Fibroblast of lung (primary cell): ENCODE measurements around the gene NEK11. TPM values are rescaled to one million over a fixed set of nuclear protein-coding genes. Genes with fewer than 3 reads are reported as not detected.

Source experiments
- DNase-seq, 2 donors: peaks; one replicate each; pipeline versions ENCODE4 v3.0.0 to v3.0.0-alpha.2; 2010; ENCODE audit warnings: low read depth in 2 of 2
- H2AFZ ChIP-seq: 2 replicates; pipeline ENCODE4 v1.5.1; 2012; ENCODE audit warnings: low read length, control low read depth, inconsistent platforms
- H3K27ac ChIP-seq: 2 replicates; pipeline ENCODE4 v1.5.1; 2011; ENCODE audit warnings: low read length, control low read depth; ENCODE audit not compliant: insufficient read depth
- H3K27me3 ChIP-seq: 2 replicates; pipeline ENCODE4 v1.5.1; 2011; ENCODE audit warnings: mild to moderate bottlenecking, low read length; ENCODE audit not compliant: control insufficient read depth, insufficient read depth
- H3K36me3 ChIP-seq: 2 replicates; pipeline ENCODE4 v1.5.1; 2011; ENCODE audit warnings: low read length; ENCODE audit not compliant: control insufficient read depth, insufficient read depth
- H3K4me1 ChIP-seq: 2 replicates; pipeline ENCODE4 v1.5.1; 2011; ENCODE audit warnings: low read length; ENCODE audit not compliant: control insufficient read depth, insufficient read depth; ENCODE audit errors: extremely low read depth
- H3K4me2 ChIP-seq: 2 replicates; pipeline ENCODE4 v1.5.1; 2011; ENCODE audit warnings: low read length, control low read depth; ENCODE audit not compliant: insufficient read depth; ENCODE audit errors: extremely low read depth
- H3K4me3 ChIP-seq, 4 experiments: fragments of 200-600 bp in 1 of 4; sonication (generic) in 1 of 4; replicated peaks in 1 of 4; 2 replicates each; pipeline ENCODE4 v1.5.1; 2011 to 2016; ENCODE audit warnings: low read length in 4 of 4, low read depth in 3 of 4, mild to moderate bottlenecking in 3 of 4, control low read depth in 2 of 4, inconsistent platforms in 1 of 4, mixed read lengths in 1 of 4; ENCODE audit not compliant: insufficient read depth in 1 of 4; ENCODE audit errors: control extremely low read depth in 1 of 4
- H3K79me2 ChIP-seq: 2 replicates; pipeline ENCODE4 v1.5.1; 2012; ENCODE audit warnings: mild to moderate bottlenecking, low read length, inconsistent platforms; ENCODE audit not compliant: control insufficient read depth, insufficient read depth
- H3K9ac ChIP-seq: 2 replicates; pipeline ENCODE4 v1.5.1; 2011; ENCODE audit warnings: mild to moderate bottlenecking, low read length, control low read depth; ENCODE audit not compliant: insufficient read depth
- H3K9me3 ChIP-seq: 2 replicates; pipeline ENCODE4 v1.5.1; 2012; ENCODE audit warnings: low read depth, low read length; ENCODE audit not compliant: control insufficient read depth, insufficient read depth
- H4K20me1 ChIP-seq: 2 replicates; pipeline ENCODE4 v1.5.1; 2011; ENCODE audit warnings: low read length; ENCODE audit not compliant: control insufficient read depth, insufficient read depth; ENCODE audit errors: extremely low read depth
- EZH2 ChIP-seq: IDR thresholded peaks from 2 replicates; pipeline ENCODE4 v1.5.1; 2012; ENCODE audit warnings: low read length, control low read depth, mild to moderate bottlenecking; ENCODE audit errors: missing control alignments
- polyA plus RNA-seq, 2 donors: library from polyadenylated mRNA; depleted of rRNA in 1 of 2; stranded (reverse) in 1 of 2; unstranded in 1 of 2; fragments of >200 nt; gene quantifications; 2 replicates each; pipeline ENCODE4 v1.2.1, GENCODE V29; 2011 to 2012; ENCODE audit warnings: missing spikeins in 1 of 2
- total RNA-seq: library from RNA; depleted of rRNA; stranded (reverse); fragments of >200 nt; gene quantifications from 2 replicates; pipeline ENCODE4 v1.2.1, GENCODE V29; 2014
- TF ChIP-seq, protein P1 (sequence below), 2 donors: IDR thresholded peaks in 1 of 2; conservative IDR thresholded peaks in 1 of 2; 1 replicate in 1 of 2; 2 replicates in 1 of 2; pipeline ENCODE4 v1.5.1; 2011 to 2012; ENCODE audit warnings: low read length in 2 of 2, control low read depth in 1 of 2, inconsistent platforms in 1 of 2, low read depth in 1 of 2, mild to moderate bottlenecking in 1 of 2

The NEK11 gene
- total and polyA plus RNA-seq, 2 donors (not counting 1 experiment from before 2014, with no cell fraction given), result 4.3 to 13.0 TPM

DNA sequence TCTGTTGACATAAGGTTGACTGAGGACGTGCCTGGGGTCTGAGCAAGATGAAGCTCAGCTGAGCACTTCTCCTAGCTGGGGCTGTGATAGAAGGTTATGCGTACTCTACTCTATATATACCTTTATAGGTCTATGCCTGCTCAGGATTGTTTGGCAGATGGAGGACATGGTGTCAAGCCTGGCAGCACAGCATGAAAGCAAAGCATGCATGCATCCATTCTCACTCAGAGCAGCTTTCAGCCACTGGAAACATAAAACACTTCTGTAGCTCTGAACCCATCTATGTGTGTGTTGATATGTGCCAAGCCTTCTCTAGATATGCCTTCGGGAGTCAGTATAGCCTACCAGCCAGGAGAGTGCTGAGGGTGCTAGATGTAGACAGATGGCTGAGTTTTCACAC, 212.6 kb downstream of the NEK11 start:
- Histone ChIP-seq H3K79me2 (no peaks in the 10 kb centered on the region), H3K9me3 (no peaks in the 10 kb centered on the region), H3K36me3 (no peaks in the 10 kb centered on the region), H3K27ac (no peak overlapping the region), H3K4me2 (no peak overlapping the region), H4K20me1 (no peaks in the 10 kb centered on the region), H3K27me3 (no peaks in the 10 kb centered on the region), H2AFZ (no peak overlapping the region), H3K4me1 (no peaks in the 10 kb centered on the region), H3K4me3 (no peak overlapping the region), H3K9ac (no peak overlapping the region)
- TF ChIP-seq, protein P1, sequence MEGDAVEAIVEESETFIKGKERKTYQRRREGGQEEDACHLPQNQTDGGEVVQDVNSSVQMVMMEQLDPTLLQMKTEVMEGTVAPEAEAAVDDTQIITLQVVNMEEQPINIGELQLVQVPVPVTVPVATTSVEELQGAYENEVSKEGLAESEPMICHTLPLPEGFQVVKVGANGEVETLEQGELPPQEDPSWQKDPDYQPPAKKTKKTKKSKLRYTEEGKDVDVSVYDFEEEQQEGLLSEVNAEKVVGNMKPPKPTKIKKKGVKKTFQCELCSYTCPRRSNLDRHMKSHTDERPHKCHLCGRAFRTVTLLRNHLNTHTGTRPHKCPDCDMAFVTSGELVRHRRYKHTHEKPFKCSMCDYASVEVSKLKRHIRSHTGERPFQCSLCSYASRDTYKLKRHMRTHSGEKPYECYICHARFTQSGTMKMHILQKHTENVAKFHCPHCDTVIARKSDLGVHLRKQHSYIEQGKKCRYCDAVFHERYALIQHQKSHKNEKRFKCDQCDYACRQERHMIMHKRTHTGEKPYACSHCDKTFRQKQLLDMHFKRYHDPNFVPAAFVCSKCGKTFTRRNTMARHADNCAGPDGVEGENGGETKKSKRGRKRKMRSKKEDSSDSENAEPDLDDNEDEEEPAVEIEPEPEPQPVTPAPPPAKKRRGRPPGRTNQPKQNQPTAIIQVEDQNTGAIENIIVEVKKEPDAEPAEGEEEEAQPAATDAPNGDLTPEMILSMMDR (conservative IDR thresholded peaks at IDR 0.05 in 1 of 2, IDR thresholded peaks at IDR 0.05 in 1 of 2; ENCODE audit: low read depth in 1 of 2, low read length in 2 of 2), result no peak
- no peak for TF ChIP-seq EZH2
- DNase-seq, result no peak

DNA sequence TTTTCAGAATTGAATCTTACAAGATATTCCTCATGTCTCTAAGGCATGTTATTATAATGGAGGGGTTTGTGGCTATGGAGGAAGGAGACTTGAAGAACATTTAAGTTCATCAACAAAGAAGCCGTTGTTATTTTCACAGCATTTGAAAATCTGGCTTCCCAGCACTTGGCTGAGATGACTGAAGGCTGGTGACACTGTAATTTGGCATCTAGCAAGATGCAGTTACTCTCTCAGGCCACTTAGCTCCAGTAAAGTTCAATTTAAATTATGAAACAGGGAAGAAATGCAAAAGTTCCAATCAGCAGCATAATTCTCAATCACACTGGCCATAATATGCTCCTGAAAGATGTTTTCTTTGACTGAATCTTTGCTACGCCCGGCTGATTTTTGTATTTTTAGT, 215.5 kb downstream of the NEK11 start:
- Histone ChIP-seq H3K27ac (no peak overlapping the region), H4K20me1 (no peaks in the 10 kb centered on the region), H3K9ac (no peak overlapping the region), H3K4me2 (no peak overlapping the region), H2AFZ (no peak overlapping the region), H3K4me3 (no peak overlapping the region), H3K36me3 (no peaks in the 10 kb centered on the region), H3K27me3 (no peaks in the 10 kb centered on the region), H3K79me2 (no peaks in the 10 kb centered on the region), H3K9me3 (no peaks in the 10 kb centered on the region), H3K4me1 (no peaks in the 10 kb centered on the region)
- TF ChIP-seq, protein P1 (conservative IDR thresholded peaks at IDR 0.05 in 1 of 2, IDR thresholded peaks at IDR 0.05 in 1 of 2; ENCODE audit: low read depth in 1 of 2, low read length in 2 of 2), result no peak
- TF ChIP-seq EZH2, result no peak
- DNase-seq, result no peak

DNA sequence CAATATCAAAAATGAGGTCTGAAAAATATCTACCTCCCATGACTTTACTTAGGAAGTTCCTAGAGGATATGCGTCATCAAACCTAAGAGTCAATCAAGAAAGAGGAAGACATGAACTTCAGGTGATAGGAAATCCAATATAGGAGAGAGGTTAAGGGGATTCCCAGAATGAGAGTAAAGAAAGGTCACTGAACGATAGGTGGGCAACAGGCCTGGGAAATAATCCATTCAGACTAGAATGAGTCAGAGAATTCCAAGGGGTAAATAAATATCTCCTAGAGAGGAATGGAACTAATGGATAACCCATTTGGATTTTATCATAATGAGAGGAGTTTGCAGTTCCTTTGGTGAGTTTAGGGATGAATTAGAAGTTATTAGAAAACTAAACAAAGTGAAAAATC, 223.8 kb downstream of the NEK11 start:
- no peak for DNase-seq
- Histone ChIP-seq H3K4me2 (no peak overlapping the region), H3K9ac (no peak overlapping the region), H3K4me3 (no peak overlapping the region), H3K27me3 (no peaks in the 10 kb centered on the region), H3K4me1 (no peaks in the 10 kb centered on the region), H3K27ac (no peak overlapping the region), H2AFZ (no peak overlapping the region), H4K20me1 (no peaks in the 10 kb centered on the region), H3K79me2 (no peaks in the 10 kb centered on the region), H3K9me3 (no peaks in the 10 kb centered on the region), H3K36me3 (no peaks in the 10 kb centered on the region)
- TF ChIP-seq EZH2, result no peak
- TF ChIP-seq, protein P1 (conservative IDR thresholded peaks at IDR 0.05 in 1 of 2, IDR thresholded peaks at IDR 0.05 in 1 of 2; ENCODE audit: low read depth in 1 of 2, low read length in 2 of 2), result no peak
